HEK293 (cell line): Measurements from ENCODE around the gene TRIM46.
A peak's percentile ranks its signal among the peaks of the same experiment; 100 is the strongest.

Experiments
- CTCF ChIA-PET: fragments of 350-600 bp; formaldehyde crosslinking; extraction: SDS; loops from one replicate; lab custom pipeline; 2021; ENCODE audit warnings: antibody characterized with exemption; lab: Yijun Ruan, JAX
- POLR2A ChIA-PET: fragments of 300-600 bp; formaldehyde crosslinking; extraction: SDS; loops from one replicate; lab custom pipeline; 2020; ENCODE audit warnings: antibody characterized with exemption, inconsistent platforms; lab: Yijun Ruan, JAX
- H3K27ac ChIP-seq: fragments of 200-500 bp; sonication (Bioruptor generic); 2 replicates; pipeline ENCODE4 v1.5.1; 2014; ENCODE audit warnings: low read depth, low read length, control low read depth, inconsistent platforms; ENCODE audit errors: extremely low read depth
- H3K36me3 ChIP-seq, 2 experiments: fragments of 200-500 bp in 1 of 2; sonication (Bioruptor generic) in 1 of 2; 1 replicate in 1 of 2; 2 replicates in 1 of 2; pipeline ENCODE4 v1.5.1; 2014 to 2017; ENCODE audit warnings: inconsistent platforms in 2 of 2, low read length in 2 of 2; ENCODE audit not compliant: control insufficient read depth in 2 of 2, insufficient read depth in 1 of 2
- H3K4me1 ChIP-seq: fragments of 200-500 bp; sonication (Bioruptor generic); 2 replicates; pipeline ENCODE4 v1.5.1; 2014; ENCODE audit warnings: mild to moderate bottlenecking, low read length, inconsistent platforms; ENCODE audit not compliant: control insufficient read depth, insufficient read depth
- H3K4me3 ChIP-seq: 2 replicates; pipeline ENCODE4 v1.5.1; 2011; ENCODE audit warnings: low read depth, mild to moderate bottlenecking, control low read depth, low read length, moderate library complexity
- H3K9me3 ChIP-seq: fragments of 200-500 bp; sonication (Bioruptor generic); 2 replicates; pipeline ENCODE4 v1.5.1; 2014; ENCODE audit warnings: low read depth, low read length, inconsistent platforms; ENCODE audit not compliant: control insufficient read depth, insufficient read depth
- GLI4 ChIP-seq: fragments of 450-650 bp; formaldehyde crosslinking; IDR thresholded peaks from 2 replicates; pipeline ENCODE4 v1.5.1; 2016; ENCODE audit warnings: missing biosample characterization, missing genetic modification characterization
- GLIS1 ChIP-seq: fragments of 450-650 bp; formaldehyde crosslinking; IDR thresholded peaks from 2 replicates; pipeline ENCODE4 v1.5.1; 2016; ENCODE audit warnings: missing biosample characterization, missing genetic modification characterization
- HOXA7 ChIP-seq: sonication (generic); formaldehyde crosslinking; IDR thresholded peaks from 2 replicates; pipeline ENCODE4 v1.8.1; 2022; ENCODE audit warnings: missing genetic modification reagents, borderline replicate concordance
- HOXD13 ChIP-seq: sonication (generic); formaldehyde crosslinking; IDR thresholded peaks from 2 replicates; pipeline ENCODE4 v1.8.0; 2022; ENCODE audit warnings: missing genetic modification reagents, borderline replicate concordance
- REST ChIP-seq: fragments of 450-650 bp; formaldehyde crosslinking; IDR thresholded peaks from 2 replicates; pipeline ENCODE4 v1.5.1; 2016; ENCODE audit warnings: missing biosample characterization, missing genetic modification characterization
- SALL2 ChIP-seq: fragments of 450-650 bp; formaldehyde crosslinking; IDR thresholded peaks from 2 replicates; pipeline ENCODE4 v1.5.0; 2017; ENCODE audit warnings: missing biosample characterization, mild to moderate bottlenecking, missing genetic modification characterization, borderline replicate concordance
- TRIM28 ChIP-seq: IDR thresholded peaks from 2 replicates; pipeline ENCODE4 v1.6.1; 2011; ENCODE audit warnings: low read length, control low read depth, borderline replicate concordance
- WT1 ChIP-seq: fragments of 450-650 bp; formaldehyde crosslinking; IDR thresholded peaks from 2 replicates; pipeline ENCODE4 v1.5.1; 2016; ENCODE audit warnings: missing biosample characterization, missing genetic modification characterization
- ZBTB17 ChIP-seq: fragments of 450-650 bp; formaldehyde crosslinking; IDR thresholded peaks from 2 replicates; pipeline ENCODE4 v1.5.1; 2016; ENCODE audit warnings: missing biosample characterization, missing genetic modification characterization
- ZBTB48 ChIP-seq: fragments of 450-650 bp; formaldehyde crosslinking; IDR thresholded peaks from 2 replicates; pipeline ENCODE4 v1.5.1; 2016; ENCODE audit warnings: missing biosample characterization, missing genetic modification characterization
- ZBTB8A ChIP-seq: fragments of 450-650 bp; formaldehyde crosslinking; IDR thresholded peaks from 2 replicates; pipeline ENCODE4 v1.5.1; 2016; ENCODE audit warnings: missing biosample characterization, missing genetic modification characterization
- ZFP37 ChIP-seq: fragments of 450-650 bp; formaldehyde crosslinking; IDR thresholded peaks from 2 replicates; pipeline ENCODE4 v1.5.1; 2016; ENCODE audit warnings: missing biosample characterization, missing genetic modification characterization
- ZFP41 ChIP-seq: fragments of 450-650 bp; formaldehyde crosslinking; IDR thresholded peaks from 2 replicates; pipeline ENCODE4 v1.5.1; 2016; ENCODE audit warnings: missing biosample characterization, missing genetic modification characterization, borderline replicate concordance
- ZNF175 ChIP-seq: fragments of 450-650 bp; formaldehyde crosslinking; IDR thresholded peaks from 2 replicates; pipeline ENCODE4 v1.5.1; 2016; ENCODE audit warnings: missing biosample characterization, missing genetic modification characterization
- ZNF2 ChIP-seq: fragments of 450-650 bp; formaldehyde crosslinking; IDR thresholded peaks from 2 replicates; pipeline ENCODE4 v1.5.1; 2016; ENCODE audit warnings: missing biosample characterization, missing genetic modification characterization
- ZNF24 ChIP-seq: fragments of 450-650 bp; formaldehyde crosslinking; IDR thresholded peaks from 2 replicates; pipeline ENCODE4 v1.5.1; 2016; ENCODE audit warnings: missing biosample characterization, missing genetic modification characterization
- ZNF274 ChIP-seq, 2 experiments: fragments of 200-500 bp in 1 of 2; fragments of 450-650 bp in 1 of 2; sonication (Bioruptor generic) in 1 of 2; formaldehyde crosslinking in 1 of 2; IDR thresholded peaks; 2 replicates each; pipeline versions ENCODE4 v1.5.1 to v1.6.1; 2014 to 2016; ENCODE audit warnings: borderline replicate concordance in 1 of 2, inconsistent platforms in 1 of 2, low read length in 1 of 2, missing biosample characterization in 1 of 2, missing genetic modification characterization in 1 of 2
- ZNF311 ChIP-seq: fragments of 450-650 bp; formaldehyde crosslinking; IDR thresholded peaks from 2 replicates; pipeline ENCODE4 v1.5.1; 2017; ENCODE audit warnings: missing biosample characterization, missing genetic modification characterization, borderline replicate concordance
- ZNF324 ChIP-seq: fragments of 450-650 bp; formaldehyde crosslinking; IDR thresholded peaks from 2 replicates; pipeline ENCODE4 v1.5.1; 2016; ENCODE audit warnings: missing biosample characterization, missing genetic modification characterization
- ZNF335 ChIP-seq: fragments of 450-650 bp; formaldehyde crosslinking; conservative IDR thresholded peaks from 2 replicates; pipeline ENCODE4 v1.5.1; 2016; ENCODE audit warnings: missing biosample characterization, missing genetic modification characterization
- ZNF391 ChIP-seq: fragments of 450-650 bp; formaldehyde crosslinking; IDR thresholded peaks from 2 replicates; pipeline ENCODE4 v1.5.1; 2016; ENCODE audit warnings: low read depth, missing biosample characterization, missing genetic modification characterization, borderline replicate concordance
- ZNF394 ChIP-seq: fragments of 450-650 bp; formaldehyde crosslinking; IDR thresholded peaks from 2 replicates; pipeline ENCODE4 v1.5.1; 2016; ENCODE audit warnings: missing biosample characterization, missing genetic modification characterization, mild to moderate bottlenecking, moderate library complexity, borderline replicate concordance
- ZNF423 ChIP-seq: fragments of 450-650 bp; formaldehyde crosslinking; IDR thresholded peaks from 2 replicates; pipeline ENCODE4 v1.5.1; 2016; ENCODE audit warnings: missing biosample characterization, missing genetic modification characterization
- ZNF501 ChIP-seq: fragments of 450-650 bp; formaldehyde crosslinking; IDR thresholded peaks from 2 replicates; pipeline ENCODE4 v1.5.1; 2016; ENCODE audit warnings: missing biosample characterization, missing genetic modification characterization
- ZNF544 ChIP-seq: fragments of 450-650 bp; formaldehyde crosslinking; IDR thresholded peaks from 2 replicates; pipeline ENCODE4 v1.5.0; 2017; ENCODE audit warnings: missing biosample characterization, missing genetic modification characterization
- ZNF558 ChIP-seq: fragments of 450-650 bp; formaldehyde crosslinking; IDR thresholded peaks from 2 replicates; pipeline ENCODE4 v1.5.1; 2016; ENCODE audit warnings: missing biosample characterization, missing genetic modification characterization
- ZNF596 ChIP-seq: fragments of 450-650 bp; IDR thresholded peaks from 2 replicates; pipeline ENCODE4 v1.5.0; 2018; ENCODE audit warnings: missing biosample characterization, mild to moderate bottlenecking, missing genetic modification characterization, moderate library complexity
- ZNF600 ChIP-seq: fragments of 450-650 bp; formaldehyde crosslinking; IDR thresholded peaks from 2 replicates; pipeline ENCODE4 v1.5.1; 2016; ENCODE audit warnings: missing biosample characterization, missing genetic modification characterization
- ZNF843 ChIP-seq: fragments of 450-650 bp; formaldehyde crosslinking; IDR thresholded peaks from 2 replicates; pipeline ENCODE4 v1.5.1; 2016; ENCODE audit warnings: missing biosample characterization, missing genetic modification characterization
- TF ChIP-seq, protein P1 (sequence below): fragments of 450-650 bp; formaldehyde crosslinking; IDR thresholded peaks from 2 replicates; pipeline ENCODE4 v1.5.1; 2016; ENCODE audit warnings: missing biosample characterization, missing genetic modification characterization
- TF ChIP-seq, protein P2 (sequence below): fragments of 450-650 bp; formaldehyde crosslinking; IDR thresholded peaks from 2 replicates; pipeline ENCODE4 v1.5.1; 2016; ENCODE audit warnings: missing biosample characterization, missing genetic modification characterization

Gene TRIM46

GRCh38 chr1:155226188-155226909, 52.7 kb downstream of the TRIM46 start (continued):
- TF ChIP-seq ZNF175 (tag by site-specific recombination) = no peak
- peak; percentile 41; the same call in 1 of the 2 replicates for TF ChIP-seq TRIM28
- peak; percentile 13; the same call in 1 of the 2 replicates for TF ChIP-seq GLIS1 (tag by site-specific recombination)
- TF ChIP-seq, all 188 proteins: peak for 23

- POLR2A ChIA-PET = interaction anchor here (0.6 to 1.8 kb wide), 7 partner anchors 20 to 98 kb away, joined by 3 to 8 read pairs (median 4); partner anchors contain the start of genes SCAMP3 and THBS3
- Histone ChIP-seq H3K4me1 (peaks cover 3% of the 10 kb centered on the region), H3K36me3 (no peaks in the 10 kb centered on the region), H3K4me3 (peak overlapping the region; percentile 53), H3K9me3 (no peaks in the 10 kb centered on the region), H3K27ac (peak overlapping the region; percentile 65)
- TF ChIP-seq ZNF596 = 0 out of 2 replicates have a peak, but pooled peaks have one; percentile 53
- peak; percentile 40; the same call in 1 of the 2 replicates for TF ChIP-seq ZNF391 (tag by site-specific recombination)
- peak; percentile 86 for TF ChIP-seq ZBTB17 (tag by site-specific recombination)
- TF ChIP-seq ZFP41 = no peak
- no peak for TF ChIP-seq ZNF544 (tag by site-specific recombination)
- TF ChIP-seq REST (tag by site-specific recombination) = no peak
- TF ChIP-seq SALL2 = no peak
- no peak for TF ChIP-seq ZNF274 (IDR thresholded peaks at IDR 0.05; ENCODE audit: low read length)
- TF ChIP-seq ZNF274 (tag by site-specific recombination; IDR thresholded peaks at IDR 0.05; ENCODE audit: borderline replicate concordance) = no peak
- TF ChIP-seq HOXD13 (CRISPR knock-in tag) = no peak
- no peak; the same call in 1 of the 2 replicates for TF ChIP-seq ZNF423
- peak; percentile 99 for TF ChIP-seq ZNF24 (tag by site-specific recombination)
- 0 out of 2 replicates have a peak, but pooled peaks have one; percentile 32 for TF ChIP-seq ZNF843 (tag by site-specific recombination)
- TF ChIP-seq, protein P1, sequence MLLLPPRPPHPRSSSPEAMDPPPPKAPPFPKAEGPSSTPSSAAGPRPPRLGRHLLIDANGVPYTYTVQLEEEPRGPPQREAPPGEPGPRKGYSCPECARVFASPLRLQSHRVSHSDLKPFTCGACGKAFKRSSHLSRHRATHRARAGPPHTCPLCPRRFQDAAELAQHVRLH = 0 out of 2 replicates have a peak, but pooled peaks have one; percentile 12
- TF ChIP-seq HOXA7 (CRISPR knock-in tag) = no peak
- TF ChIP-seq ZNF501 (tag by site-specific recombination) = peak; percentile 26; the same call in 1 of the 2 replicates
- TF ChIP-seq ZNF600 (tag by site-specific recombination) = peak; percentile 90
- TF ChIP-seq ZNF558 = no peak
- TF ChIP-seq ZNF324 (tag by site-specific recombination) = peak; percentile 33; the same call in 1 of the 2 replicates
- 0 out of 2 replicates have a peak, but pooled peaks have one; percentile 13 for TF ChIP-seq ZNF394
- peak; percentile 84; the same call in 1 of the 2 replicates for TF ChIP-seq ZNF2 (tag by site-specific recombination)
- 0 out of 2 replicates have a peak, but pooled peaks have one; percentile 24 for TF ChIP-seq ZFP37 (tag by site-specific recombination)
- TF ChIP-seq, protein P2, sequence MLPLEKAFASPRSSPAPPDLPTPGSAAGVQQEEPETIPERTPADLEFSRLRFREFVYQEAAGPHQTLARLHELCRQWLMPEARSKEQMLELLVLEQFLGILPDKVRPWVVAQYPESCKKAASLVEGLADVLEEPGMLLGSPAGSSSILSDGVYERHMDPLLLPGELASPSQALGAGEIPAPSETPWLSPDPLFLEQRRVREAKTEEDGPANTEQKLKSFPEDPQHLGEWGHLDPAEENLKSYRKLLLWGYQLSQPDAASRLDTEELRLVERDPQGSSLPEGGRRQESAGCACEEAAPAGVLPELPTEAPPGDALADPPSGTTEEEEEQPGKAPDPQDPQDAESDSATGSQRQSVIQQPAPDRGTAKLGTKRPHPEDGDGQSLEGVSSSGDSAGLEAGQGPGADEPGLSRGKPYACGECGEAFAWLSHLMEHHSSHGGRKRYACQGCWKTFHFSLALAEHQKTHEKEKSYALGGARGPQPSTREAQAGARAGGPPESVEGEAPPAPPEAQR = no peak
- TF ChIP-seq ZNF335 (tag by site-specific recombination) = peak; percentile 63
- no peak for TF ChIP-seq ZBTB8A (tag by site-specific recombination)
- TF ChIP-seq ZBTB48 (tag by site-specific recombination) = peak; percentile 62; the same call in 1 of the 2 replicates
- TF ChIP-seq ZNF311 (tag by site-specific recombination) = no peak
- peak; percentile 8; the same call in 1 of the 2 replicates for TF ChIP-seq WT1 (tag by site-specific recombination)
- TF ChIP-seq GLI4 (tag by site-specific recombination) = no peak
- CTCF ChIA-PET = interaction anchor here (0.5 to 2.1 kb wide), 16 partner anchors 9 to 770 kb away, joined by 3 to 25 read pairs (median 4); partner anchors contain the start of genes KRTCAP2, MTX1 and THBS3
Observed at GRCh38 chr1:155226910-155227260, 53.2 kb downstream of the TRIM46 start.
